Trophoblast cell (in vitro differentiated cells and primary cell): ENCODE measurements around the gene CTBP2.

Experiments used
- DNase-seq, 2 donors: peaks; one replicate each; pipeline ENCODE4 v3.0.0-alpha.2; 2016
- H2AFZ ChIP-seq: 2 replicates; pipeline ENCODE4 v1.6.1; 2013; ENCODE audit warnings: low read length, moderate library complexity, mild to moderate bottlenecking; ENCODE audit not compliant: insufficient read depth, poor library complexity
- H2AK5ac ChIP-seq: 2 replicates; pipeline ENCODE4 v1.6.1; 2013; ENCODE audit warnings: mild to moderate bottlenecking, low read length
- H2BK120ac ChIP-seq: 2 replicates; pipeline ENCODE4 v1.6.1; 2013; ENCODE audit warnings: low read length, mild to moderate bottlenecking, moderate library complexity; ENCODE audit not compliant: insufficient read depth, poor library complexity
- H2BK12ac ChIP-seq: 2 replicates; pipeline ENCODE4 v1.6.1; 2013; ENCODE audit warnings: mild to moderate bottlenecking, low read length, moderate library complexity
- H2BK5ac ChIP-seq: 2 replicates; pipeline ENCODE4 v1.6.1; 2013; ENCODE audit warnings: low read length, low read depth, moderate library complexity, mild to moderate bottlenecking; ENCODE audit not compliant: poor library complexity
- H3K14ac ChIP-seq: 2 replicates; pipeline ENCODE4 v1.6.1; 2013; ENCODE audit warnings: mild to moderate bottlenecking, low read length
- H3K18ac ChIP-seq: 2 replicates; pipeline ENCODE4 v1.6.1; 2013; ENCODE audit warnings: mild to moderate bottlenecking, low read length
- H3K23ac ChIP-seq: 2 replicates; pipeline ENCODE4 v1.6.1; 2013; ENCODE audit warnings: low read length
- H3K27ac ChIP-seq: 2 replicates; pipeline ENCODE4 v1.5.1; 2013; ENCODE audit warnings: low read depth, mild to moderate bottlenecking, inconsistent platforms, low read length, moderate library complexity
- H3K27me3 ChIP-seq: 2 replicates; pipeline ENCODE4 v1.6.1; 2013; ENCODE audit warnings: inconsistent platforms, mild to moderate bottlenecking, low read length, moderate library complexity; ENCODE audit not compliant: insufficient read depth
- H3K36me3 ChIP-seq, 2 experiments: 1 replicate in 1 of 2; 2 replicates in 1 of 2; pipeline ENCODE4 v1.6.1; 2013; ENCODE audit warnings: low read length in 2 of 2, mild to moderate bottlenecking in 2 of 2, moderate library complexity in 1 of 2; ENCODE audit not compliant: insufficient read depth in 2 of 2, control insufficient read depth in 1 of 2
- H3K4ac ChIP-seq: 2 replicates; pipeline ENCODE4 v1.6.1; 2013; ENCODE audit warnings: low read depth, mild to moderate bottlenecking, low read length, moderate library complexity
- H3K4me1 ChIP-seq, 2 experiments: 1 replicate in 1 of 2; 2 replicates in 1 of 2; pipeline ENCODE4 v1.6.1; 2013; ENCODE audit warnings: low read length in 2 of 2, mild to moderate bottlenecking in 2 of 2, moderate library complexity in 1 of 2; ENCODE audit not compliant: insufficient read depth in 2 of 2, control insufficient read depth in 1 of 2
- H3K4me2 ChIP-seq: 2 replicates; pipeline ENCODE4 v1.6.1; 2013; ENCODE audit warnings: inconsistent platforms, mild to moderate bottlenecking, low read length, moderate library complexity
- H3K4me3 ChIP-seq: 2 replicates; pipeline ENCODE4 v1.5.1; 2013; ENCODE audit warnings: mild to moderate bottlenecking, low read depth, low read length, inconsistent platforms
- H3K79me1 ChIP-seq: one replicate; pipeline ENCODE4 v1.6.1; 2013; ENCODE audit warnings: low read length
- H3K79me2 ChIP-seq: 2 replicates; pipeline ENCODE4 v1.6.1; 2013; ENCODE audit warnings: low read length, mild to moderate bottlenecking; ENCODE audit not compliant: control insufficient read depth, insufficient read depth, poor library complexity
- H3K9ac ChIP-seq: 2 replicates; pipeline ENCODE4 v1.6.1; 2013; ENCODE audit warnings: mild to moderate bottlenecking, low read length
- H3K9me3 ChIP-seq: 2 replicates; pipeline ENCODE4 v1.6.1; 2013; ENCODE audit warnings: low read depth, mild to moderate bottlenecking, control low read depth, inconsistent platforms, low read length; ENCODE audit not compliant: insufficient read depth
- H4K12ac ChIP-seq: 2 replicates; pipeline ENCODE4 v1.6.1; 2013; ENCODE audit warnings: low read depth, mild to moderate bottlenecking, low read length, moderate library complexity
- H4K8ac ChIP-seq: 2 replicates; pipeline ENCODE4 v1.6.1; 2013; ENCODE audit warnings: low read depth, mild to moderate bottlenecking, low read length, moderate library complexity
- H4K91ac ChIP-seq: one replicate; pipeline ENCODE4 v1.6.1; 2013; ENCODE audit warnings: low read depth, mild to moderate bottlenecking, low read length, moderate library complexity
- WGBS: extraction: QIAGEN DNeasy Blood & Tissue Kit; methylation state at CpG from one replicate; pipeline ENCODE4 v1.1.7; 2013; ENCODE audit warnings: missing lambda C conversion rate; ENCODE audit not compliant: insufficient read length, insufficient coverage; ENCODE audit errors: extremely low coverage; 5-methylcytosine and 5-hydroxymethylcytosine counted together

The CTBP2 gene

DNA sequence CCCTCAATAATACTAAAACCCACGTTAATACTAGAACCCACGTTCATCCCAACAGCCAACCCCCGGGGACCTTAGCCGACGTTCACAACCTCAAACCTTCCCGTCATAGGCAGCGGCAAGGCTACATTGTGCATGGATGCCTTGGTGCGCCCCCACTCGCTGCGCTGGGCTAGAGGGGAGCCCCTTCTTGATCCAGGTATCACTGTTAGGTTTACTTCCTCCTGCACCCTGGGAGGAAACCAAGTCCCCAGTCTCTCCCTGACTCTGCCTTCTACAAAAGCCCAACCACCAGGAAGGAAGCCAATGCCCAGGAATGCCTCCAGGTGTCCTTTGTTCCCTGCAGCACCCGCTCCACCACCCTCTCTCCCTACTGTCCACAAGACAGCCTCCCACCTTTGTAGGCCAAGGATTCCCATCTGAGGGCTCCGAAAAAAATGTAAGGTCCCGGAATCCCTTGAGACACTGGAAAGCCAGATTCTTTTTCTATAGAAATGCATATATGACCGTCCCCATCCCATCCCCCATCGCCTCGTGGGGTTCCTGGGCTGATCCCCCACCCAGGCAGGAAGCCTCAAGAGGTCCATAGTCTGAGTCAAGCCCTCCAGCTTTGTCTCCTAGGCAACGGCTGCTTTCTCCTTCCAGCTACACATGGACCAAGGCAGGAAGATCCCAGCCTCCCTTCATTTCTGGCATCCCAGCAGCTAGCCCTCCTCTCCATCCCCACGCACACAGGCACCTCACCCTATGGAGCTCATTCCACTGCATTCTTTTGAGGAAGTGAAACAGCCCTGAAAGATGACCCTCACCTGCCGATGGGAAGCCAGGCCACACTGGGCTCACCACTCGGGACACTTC lies 25.2 kb downstream of the CTBP2 start:
- H2BK5ac ChIP-seq: no peak overlapping the region
- no peak for DNase-seq
- H2AFZ ChIP-seq: no peak overlapping the region
- H3K4ac ChIP-seq: peak overlapping the region; percentile 49
- peaks cover 4% of the 10 kb centered on the region for H3K79me2 ChIP-seq
- no peaks in the 10 kb centered on the region for H3K9me3 ChIP-seq
- no peak overlapping the region for H2BK12ac ChIP-seq
- no peak overlapping the region for H3K4me3 ChIP-seq
- H3K9ac ChIP-seq: no peak overlapping the region
- H3K27me3 ChIP-seq: no peaks in the 10 kb centered on the region
- WGBS: no CpG with 5 or more reads among the region's 20 CpGs
- H3K27ac ChIP-seq: no peak overlapping the region
- H3K14ac ChIP-seq: no peak overlapping the region
- no peak overlapping the region for H4K12ac ChIP-seq
- H3K18ac ChIP-seq: no peak overlapping the region
- no peak overlapping the region for H3K23ac ChIP-seq
- peaks cover 0 to 13% of the 10 kb centered on the region in 2 experiments for H3K4me1 ChIP-seq
- no peak overlapping the region for H3K4me2 ChIP-seq
- no peaks in the 10 kb centered on the region for H3K79me1 ChIP-seq
- peaks cover 27 to 30% of the 10 kb centered on the region in 2 experiments for H3K36me3 ChIP-seq
- no peak overlapping the region for H4K91ac ChIP-seq
- H2AK5ac ChIP-seq: no peak overlapping the region
- H4K8ac ChIP-seq: no peak overlapping the region
- H2BK120ac ChIP-seq: no peak overlapping the region

- Histone ChIP-seq H3K23ac (no peak overlapping the region), H3K79me2 (peaks cover 4% of the 10 kb centered on the region), H3K18ac (no peak overlapping the region), H2AFZ (no peak overlapping the region), H3K4ac (no peak overlapping the region), H3K27me3 (no peaks in the 10 kb centered on the region), H3K36me3 (peaks cover 26 to 27% of the 10 kb centered on the region in 2 experiments), H4K8ac (no peak overlapping the region), H3K4me2 (no peak overlapping the region), H3K79me1 (no peaks in the 10 kb centered on the region), H2AK5ac (no peak overlapping the region), H3K27ac (no peak overlapping the region), H3K9ac (no peak overlapping the region), H2BK5ac (no peak overlapping the region), H4K12ac (no peak overlapping the region), H2BK120ac (no peak overlapping the region), H2BK12ac (no peak overlapping the region), H3K14ac (no peak overlapping the region), H3K4me1 (peaks cover 0 to 13% of the 10 kb centered on the region in 2 experiments), H3K9me3 (no peaks in the 10 kb centered on the region), H3K4me3 (no peak overlapping the region), H4K91ac (no peak overlapping the region)
- no CpG with 5 or more reads among the region's 11 CpGs for WGBS
- DNase-seq: no peak
Observed at GRCh38 chr10:125134483-125134848, 25.9 kb downstream of the CTBP2 start.

DNA sequence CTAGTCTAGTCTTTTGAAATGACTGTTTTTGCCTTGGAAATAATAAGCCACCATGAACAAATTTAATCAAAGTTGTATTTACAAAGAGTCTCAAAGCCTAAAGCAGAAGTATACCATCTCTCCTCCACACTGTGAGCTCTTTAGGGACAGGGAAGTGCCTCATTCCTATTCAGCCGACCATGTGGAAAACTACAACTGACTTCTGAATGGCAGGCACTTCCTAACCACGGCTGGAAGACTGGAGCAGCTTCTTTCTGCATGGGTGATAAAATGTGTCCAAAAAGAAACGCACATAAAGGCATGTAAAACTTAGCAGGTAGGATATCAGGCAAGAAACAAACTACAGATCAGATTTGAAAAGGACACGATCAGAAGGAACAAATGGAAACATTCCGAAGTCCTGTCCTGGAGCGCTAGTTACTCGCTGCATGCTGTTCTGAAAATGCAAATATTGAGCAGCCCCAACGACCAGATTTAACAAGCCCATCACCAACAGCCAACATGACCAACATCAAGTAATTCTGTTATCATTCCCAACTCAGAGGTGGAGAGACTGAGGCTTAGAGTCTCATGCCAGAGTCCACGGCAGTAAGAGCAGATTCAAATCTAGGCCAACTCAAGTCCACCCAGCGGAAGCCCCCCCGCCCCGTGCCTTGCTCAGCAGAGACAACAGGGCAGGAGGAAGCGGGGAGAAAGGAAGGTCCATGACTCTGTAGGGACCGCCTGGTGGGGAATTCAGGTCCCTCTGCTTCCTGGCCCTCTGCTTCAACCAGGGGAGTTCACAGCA lies 26.5 kb downstream of the CTBP2 start:
- Histone ChIP-seq H2AFZ (no peak overlapping the region), H3K36me3 (peaks cover 26 to 29% of the 10 kb centered on the region in 2 experiments), H2BK120ac (no peak overlapping the region), H4K12ac (no peak overlapping the region), H3K23ac (no peak overlapping the region), H3K18ac (no peak overlapping the region), H3K9me3 (no peaks in the 10 kb centered on the region), H3K4me2 (no peak overlapping the region), H2BK5ac (no peak overlapping the region), H3K27me3 (no peaks in the 10 kb centered on the region), H3K4me3 (no peak overlapping the region), H3K4ac (no peak overlapping the region), H3K27ac (no peak overlapping the region), H3K79me2 (peaks cover 4% of the 10 kb centered on the region), H4K8ac (no peak overlapping the region), H3K14ac (no peak overlapping the region), H3K4me1 (peaks cover 0 to 13% of the 10 kb centered on the region in 2 experiments), H3K79me1 (no peaks in the 10 kb centered on the region), H3K9ac (no peak overlapping the region), H2BK12ac (no peak overlapping the region), H4K91ac (no peak overlapping the region), H2AK5ac (no peak overlapping the region)
- DNase-seq: no peak
- WGBS: no CpG with 5 or more reads among the region's 14 CpGs

- no peak for DNase-seq
- no peak overlapping the region for H3K9ac ChIP-seq
- H2BK5ac ChIP-seq: no peak overlapping the region
- no peak overlapping the region for H4K8ac ChIP-seq
- no peaks in the 10 kb centered on the region for H3K79me1 ChIP-seq
- no peak overlapping the region for H2AK5ac ChIP-seq
- H3K4me2 ChIP-seq: no peak overlapping the region
- H3K4ac ChIP-seq: peak overlapping the region; percentile 22
- H4K12ac ChIP-seq: no peak overlapping the region
- H3K79me2 ChIP-seq: peaks cover 4% of the 10 kb centered on the region
- H3K27ac ChIP-seq: no peak overlapping the region
- no peak overlapping the region for H2BK120ac ChIP-seq
- H3K36me3 ChIP-seq: peaks cover 17 to 24% of the 10 kb centered on the region in 2 experiments
- no peak overlapping the region for H3K23ac ChIP-seq
- no CpG with 5 or more reads among the region's 4 CpGs for WGBS
- no peak overlapping the region for H3K14ac ChIP-seq
- H3K18ac ChIP-seq: no peak overlapping the region
- no peak overlapping the region for H2BK12ac ChIP-seq
- H4K91ac ChIP-seq: no peak overlapping the region
- no peaks in the 10 kb centered on the region for H3K9me3 ChIP-seq
- no peaks in the 10 kb centered on the region for H3K27me3 ChIP-seq
- peaks cover 3 to 19% of the 10 kb centered on the region in 2 experiments for H3K4me1 ChIP-seq
- no peak overlapping the region for H3K4me3 ChIP-seq
- no peak overlapping the region for H2AFZ ChIP-seq
Observed at GRCh38 chr10:125132344-125132743, 28.0 kb downstream of the CTBP2 start.
